Colon (tissue), 2 donors: ENCODE measurements around the gene HYAL3.

ENCODE experiments used
- FAIRE-seq: peaks from 2 replicates; lab custom pipeline; 2012; peaks lifted over from hg19 to GRCh38; lab: Jason Lieb, UNC
- donor health status: control.
- donor health status: control.

The HYAL3 gene

DNA sequence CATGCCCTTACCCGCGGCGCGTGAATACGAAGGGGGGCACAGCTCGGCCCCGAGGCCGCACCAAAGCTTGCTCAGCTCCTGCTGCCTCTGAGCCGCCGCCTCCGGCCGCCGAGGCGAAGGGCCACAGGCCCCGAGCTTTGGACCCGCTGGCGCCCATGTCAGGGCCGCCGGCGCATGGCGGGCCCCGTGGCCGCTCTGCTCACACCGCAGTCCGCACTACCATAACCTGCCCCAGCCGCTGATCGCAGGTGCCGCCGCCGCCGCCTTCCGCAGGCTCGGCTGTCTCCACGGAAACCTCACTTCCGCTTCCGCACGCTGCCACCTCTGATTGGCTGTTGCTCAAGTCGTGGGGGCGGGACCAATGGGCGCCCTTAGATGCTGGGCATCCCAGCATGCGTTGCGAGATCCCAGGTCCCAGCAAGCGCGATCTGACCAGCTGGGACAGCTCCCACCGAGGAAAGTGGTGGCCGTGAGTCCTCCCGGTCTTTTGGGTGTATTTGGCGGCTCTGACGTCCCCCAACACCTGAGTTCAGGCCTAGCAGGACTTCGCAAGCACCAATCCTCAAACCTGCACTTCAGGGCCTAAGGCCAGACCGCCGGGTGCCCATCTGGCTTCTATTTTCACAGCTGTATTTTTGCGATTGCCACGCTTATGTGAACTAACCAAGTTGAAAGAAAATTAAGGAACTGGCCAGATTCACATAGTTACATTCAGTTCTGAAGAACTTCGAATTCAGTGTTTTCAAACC, 28.9 kb upstream of the HYAL3 start, which contains the start of gene TUSC2:
Gene TUSC2 (minus strand): TSS at position 281 of the 749 bp plus-strand sequence. CDS start 124 bp downstream, at position 157.
- FAIRE-seq, result no peak

DNA sequence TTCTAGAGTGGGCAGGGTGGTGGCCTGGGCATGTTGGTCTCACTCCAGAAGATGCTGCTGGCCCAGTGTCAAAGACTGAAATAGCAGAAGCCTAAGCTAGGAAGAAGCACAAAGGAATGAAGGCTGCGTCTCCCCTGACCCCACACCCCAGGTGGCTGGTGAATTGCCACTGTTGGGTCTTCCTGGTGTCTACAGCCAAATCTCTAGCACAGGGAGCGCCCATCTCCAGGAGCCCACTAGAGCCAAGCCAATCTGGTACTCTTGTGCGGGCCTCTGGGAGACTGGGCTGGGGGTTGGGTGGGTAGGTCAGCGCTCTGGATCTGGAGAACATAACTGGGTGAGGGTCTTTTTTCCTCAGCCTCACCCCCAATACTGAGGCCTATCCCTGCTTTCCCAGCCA, 27.9 kb upstream of the HYAL3 start:
- no peak for FAIRE-seq

DNA sequence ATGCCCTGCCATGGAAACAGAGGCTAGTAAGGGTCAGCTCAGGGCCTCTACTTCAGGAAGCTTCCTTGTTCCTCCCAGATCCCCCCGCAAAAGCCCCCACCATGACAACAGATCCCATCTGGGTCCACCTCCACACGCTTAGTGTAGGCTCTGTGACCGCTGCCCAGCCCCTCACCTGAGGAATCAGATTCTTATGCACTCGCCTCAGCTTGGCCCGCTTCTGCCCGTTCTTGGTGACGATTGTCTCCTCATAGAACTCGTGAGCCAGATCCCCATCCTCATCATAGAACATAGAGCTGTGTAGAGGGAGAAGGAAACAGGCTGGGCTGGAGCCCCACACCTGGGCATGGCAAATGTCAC, 27.0 kb upstream of the HYAL3 start:
- no peak for FAIRE-seq

DNA sequence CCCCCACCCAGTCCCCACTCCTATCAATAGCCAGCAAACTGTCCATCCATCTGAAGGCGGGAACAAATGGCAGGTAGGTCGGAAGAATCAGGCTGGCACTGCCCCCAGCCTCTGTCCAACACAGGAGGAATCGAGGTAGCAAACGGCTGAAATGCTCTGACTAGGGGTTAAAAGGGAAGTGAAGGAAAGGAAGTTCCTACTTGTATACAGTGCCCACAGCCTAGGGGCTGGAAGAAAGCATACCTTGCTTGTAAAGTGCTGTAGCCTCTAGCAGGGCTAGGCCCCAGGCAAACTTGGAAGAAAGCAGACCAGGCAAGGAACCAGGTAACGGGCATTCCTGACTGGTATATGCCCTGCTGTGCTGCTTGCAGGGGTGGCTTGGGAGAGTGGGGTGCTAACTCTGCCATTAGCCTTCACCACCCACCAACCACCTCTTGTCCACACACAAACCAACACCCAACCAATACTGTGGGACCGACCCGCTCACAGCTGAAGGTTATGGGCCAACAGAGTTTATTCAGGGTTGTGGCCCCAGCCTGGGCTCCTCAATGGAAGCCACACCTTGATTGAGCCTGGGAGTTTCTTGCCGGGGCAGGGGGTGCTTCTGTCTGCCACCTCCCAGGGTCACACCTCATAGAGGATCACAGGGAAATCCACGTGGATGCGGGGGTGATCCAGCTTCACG, 26.4 kb upstream of the HYAL3 start:
- no peak for FAIRE-seq

DNA sequence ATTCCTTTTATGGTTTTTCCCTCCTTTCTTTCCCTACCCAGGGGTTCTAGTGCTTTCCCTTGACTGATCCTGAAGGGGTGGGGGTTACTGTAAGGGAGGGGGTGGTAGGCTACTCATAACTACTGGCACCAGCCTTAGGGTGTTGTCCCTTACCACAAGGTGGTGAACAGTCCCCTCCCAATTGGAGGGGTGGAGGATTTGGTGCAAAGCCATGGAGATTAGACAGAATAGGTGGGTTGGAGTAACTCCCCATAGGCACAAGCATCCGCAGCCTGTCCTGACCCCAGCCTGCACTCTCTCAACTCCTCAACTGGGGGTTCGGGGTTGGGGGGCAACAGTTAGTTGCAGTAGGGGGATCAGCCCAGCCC, 25.9 kb upstream of the HYAL3 start:
- FAIRE-seq, result no peak

DNA sequence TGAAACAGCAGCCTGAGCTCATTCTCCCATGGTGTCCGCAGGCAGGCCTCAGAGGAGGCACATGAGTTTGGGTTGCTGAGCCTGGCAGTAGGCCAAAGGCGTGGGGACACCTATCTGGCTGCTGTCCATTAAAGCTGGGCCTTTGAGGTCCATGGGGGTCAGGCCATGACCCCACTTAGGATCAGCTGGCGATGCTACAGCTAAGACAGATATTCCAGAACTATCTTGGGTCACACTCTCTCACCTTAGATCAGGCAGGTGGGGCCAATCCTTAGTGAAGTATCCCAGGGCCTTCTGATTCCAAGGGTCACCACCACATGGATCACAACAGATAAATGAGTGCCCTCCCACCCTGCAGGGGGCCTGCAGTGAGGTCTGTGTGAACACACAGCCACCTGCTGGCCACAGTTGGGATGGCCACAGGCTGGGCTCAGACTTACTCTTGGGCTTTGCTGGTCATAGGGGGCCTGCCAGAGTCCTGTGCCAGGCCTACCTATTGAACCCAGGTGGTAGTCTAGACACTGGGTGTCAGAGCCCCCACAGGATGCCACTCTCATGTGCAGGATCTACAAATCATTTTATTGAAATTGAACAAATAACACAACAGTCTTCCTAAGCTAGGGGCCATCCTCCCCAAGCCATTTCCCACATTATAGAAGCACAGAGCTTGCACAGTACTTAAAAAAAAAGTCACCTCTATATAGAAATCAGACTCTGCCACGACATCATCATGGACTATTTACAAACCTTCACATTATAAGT, 25.3 kb upstream of the HYAL3 start:
- FAIRE-seq, result no peak

DNA sequence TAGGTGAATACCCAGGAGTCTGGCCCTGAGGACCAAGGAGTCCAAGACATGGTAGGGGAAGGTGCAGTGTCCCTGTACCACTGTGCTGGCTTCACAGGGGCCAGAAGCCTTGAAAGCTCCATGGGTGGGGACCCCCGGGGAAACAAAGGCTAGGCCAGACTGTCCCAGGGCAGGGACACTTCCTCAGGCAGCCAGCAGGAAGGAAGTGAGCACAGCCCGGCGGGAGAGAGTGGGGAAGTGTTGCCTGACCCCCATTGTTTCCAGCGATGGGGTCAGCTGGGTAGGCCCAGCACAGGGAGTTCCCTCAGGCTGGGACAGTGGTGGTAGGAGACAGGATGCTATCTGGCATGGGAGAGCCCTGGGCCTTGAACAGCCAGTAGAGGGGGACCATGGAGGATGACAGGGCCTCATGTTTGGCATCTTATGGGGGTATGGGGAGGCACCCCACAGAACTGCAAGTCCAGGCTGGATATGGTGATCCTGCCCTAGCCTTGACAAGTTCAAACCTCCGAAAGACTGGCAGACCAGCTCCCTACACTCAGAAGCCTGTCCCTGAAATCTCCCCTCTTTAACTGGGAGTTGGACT, 24.5 kb upstream of the HYAL3 start:
- no peak for FAIRE-seq

DNA sequence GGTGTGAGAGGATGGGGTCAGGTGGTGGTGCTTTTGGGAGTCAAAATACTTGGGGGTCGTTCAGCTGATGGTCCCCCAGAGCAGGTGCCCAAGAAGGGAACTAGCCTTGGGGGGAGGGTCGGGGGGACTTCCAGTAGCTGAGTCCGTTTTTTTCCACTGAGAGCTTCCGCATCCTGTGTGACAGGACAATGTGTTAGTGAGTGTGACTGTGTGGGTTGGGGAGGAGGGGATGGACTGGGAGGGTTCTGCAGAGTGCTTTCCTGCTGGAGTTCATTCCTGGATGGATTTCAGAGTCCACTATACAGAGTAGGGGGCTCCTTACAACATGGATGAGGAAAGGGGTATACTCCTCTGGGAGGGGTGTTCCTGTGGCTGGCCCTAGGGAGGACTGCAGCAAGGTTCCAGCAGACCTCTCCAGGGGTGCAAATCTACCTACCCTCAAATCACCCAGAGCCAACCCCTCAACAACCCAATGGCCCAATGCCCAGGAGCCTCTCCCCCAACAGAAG, 23.9 kb upstream of the HYAL3 start:
- no peak for FAIRE-seq

DNA sequence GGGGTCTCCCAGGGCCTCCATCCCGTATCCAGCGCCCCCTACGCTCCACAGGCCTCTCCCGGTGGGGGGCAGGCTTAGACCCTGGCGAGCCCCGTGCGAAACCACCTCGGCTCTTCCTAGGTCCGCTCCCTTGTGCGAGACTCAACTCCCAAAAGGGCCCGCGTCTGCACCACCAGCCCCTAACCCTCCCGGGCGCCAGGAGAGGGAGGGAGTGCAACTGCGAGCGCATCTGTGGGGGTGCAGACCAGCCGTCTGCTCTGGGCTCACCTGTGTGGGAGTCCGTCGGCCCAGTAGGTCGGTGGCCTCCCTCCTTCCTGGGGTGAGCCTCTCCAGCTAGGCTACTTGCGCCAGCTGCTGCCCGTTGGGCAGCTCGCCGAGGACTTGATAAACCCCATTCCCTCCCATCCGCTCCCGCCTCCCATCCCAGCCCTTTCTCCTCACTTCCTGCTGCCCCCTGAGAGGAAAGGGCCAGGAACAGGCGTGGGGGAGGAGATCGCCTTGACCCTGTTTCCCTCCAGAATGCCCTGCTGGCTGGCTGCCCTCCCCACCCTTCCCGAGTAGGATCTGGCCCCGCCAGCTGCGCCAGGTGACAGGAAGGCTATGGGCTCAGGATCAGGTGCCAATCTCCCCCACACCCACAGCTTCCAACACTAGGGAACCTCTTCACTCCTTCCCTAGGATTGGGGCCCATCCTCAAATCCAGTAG, 23.3 kb upstream of the HYAL3 start, which contains the start of gene HYAL2:
Gene HYAL2 (minus strand): TSS at position 360 of the 706 bp plus-strand sequence. CDS start 2,256 bp downstream, outside the sequence.
- no peak for FAIRE-seq

DNA sequence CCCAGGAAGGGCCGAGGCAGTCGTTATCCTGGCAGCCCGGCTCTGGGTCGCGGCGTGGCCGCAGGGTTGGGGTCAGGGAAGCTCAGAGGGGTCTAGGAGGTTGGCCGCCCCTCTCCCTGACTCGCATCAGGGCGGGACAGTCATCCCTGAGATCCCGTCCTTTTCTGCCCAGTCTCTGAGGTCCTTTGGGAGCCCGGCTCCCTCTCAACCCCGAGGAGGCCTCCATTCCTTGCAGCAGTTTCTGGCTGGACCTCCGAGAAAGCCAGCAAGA, 22.8 kb upstream of the HYAL3 start:
- no peak for FAIRE-seq

DNA sequence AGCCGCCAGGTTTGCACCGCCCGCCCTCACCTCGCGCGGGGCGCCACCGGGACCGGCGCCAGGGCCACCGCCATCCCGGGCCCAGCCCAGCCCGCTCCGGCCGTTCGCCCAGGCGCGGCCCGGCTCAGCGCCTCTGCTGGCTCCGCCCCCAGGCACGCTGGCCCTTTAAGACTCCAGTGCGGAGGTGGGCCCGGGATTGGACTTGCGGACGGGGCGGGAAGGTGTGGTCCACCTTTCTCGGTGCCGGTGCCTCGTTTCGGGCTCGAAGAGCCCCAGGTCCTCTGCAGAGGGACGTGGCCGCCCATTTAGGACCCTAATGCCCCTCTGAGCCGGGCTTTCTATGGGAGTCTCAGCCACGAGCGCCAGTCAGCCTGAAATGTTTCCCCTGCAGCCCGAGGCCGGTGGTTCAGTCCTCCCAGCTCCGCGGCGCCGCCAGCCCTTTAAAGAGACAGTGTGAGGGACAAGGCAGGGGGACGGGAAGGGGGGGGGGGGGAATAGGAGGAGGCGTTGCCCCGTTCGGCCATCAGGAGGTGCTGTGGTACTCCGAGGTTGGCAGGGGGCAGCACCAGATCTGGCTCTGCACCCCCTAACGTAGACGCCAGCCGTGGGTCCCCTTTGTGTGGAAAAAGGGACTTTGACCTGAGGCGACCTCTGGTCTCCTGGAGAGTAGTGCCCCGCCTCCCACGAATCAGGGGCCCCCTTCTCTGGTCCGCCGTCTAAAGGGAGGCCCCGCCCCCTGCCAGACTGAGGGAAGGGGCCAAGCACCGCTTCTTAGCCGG, 22.3 kb upstream of the HYAL3 start:
- no peak for FAIRE-seq

DNA sequence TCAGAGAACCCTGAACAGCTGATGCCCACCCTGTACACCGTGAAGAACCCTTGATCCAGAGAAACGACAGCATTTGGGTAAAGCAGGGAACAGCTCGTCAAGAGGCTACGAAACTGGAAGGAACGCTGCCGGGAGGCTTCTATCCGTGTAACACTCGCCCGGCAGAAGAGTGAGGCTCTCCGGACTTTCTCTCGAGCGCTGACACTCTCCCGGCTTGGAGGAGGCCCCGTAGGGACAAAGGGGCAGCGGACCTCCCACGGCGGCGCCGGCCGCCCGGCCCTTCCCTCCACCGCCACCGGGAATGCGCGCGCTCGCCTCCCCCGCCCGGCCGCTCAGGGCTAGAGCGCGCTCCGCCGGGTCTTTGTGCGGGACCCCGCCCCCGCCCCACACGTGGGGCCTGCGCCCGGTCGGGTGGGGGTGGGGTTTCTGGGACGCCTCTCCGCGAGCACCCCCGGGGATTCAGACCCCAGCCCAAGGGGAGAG, 21.7 kb upstream of the HYAL3 start:
- FAIRE-seq, result no peak

DNA sequence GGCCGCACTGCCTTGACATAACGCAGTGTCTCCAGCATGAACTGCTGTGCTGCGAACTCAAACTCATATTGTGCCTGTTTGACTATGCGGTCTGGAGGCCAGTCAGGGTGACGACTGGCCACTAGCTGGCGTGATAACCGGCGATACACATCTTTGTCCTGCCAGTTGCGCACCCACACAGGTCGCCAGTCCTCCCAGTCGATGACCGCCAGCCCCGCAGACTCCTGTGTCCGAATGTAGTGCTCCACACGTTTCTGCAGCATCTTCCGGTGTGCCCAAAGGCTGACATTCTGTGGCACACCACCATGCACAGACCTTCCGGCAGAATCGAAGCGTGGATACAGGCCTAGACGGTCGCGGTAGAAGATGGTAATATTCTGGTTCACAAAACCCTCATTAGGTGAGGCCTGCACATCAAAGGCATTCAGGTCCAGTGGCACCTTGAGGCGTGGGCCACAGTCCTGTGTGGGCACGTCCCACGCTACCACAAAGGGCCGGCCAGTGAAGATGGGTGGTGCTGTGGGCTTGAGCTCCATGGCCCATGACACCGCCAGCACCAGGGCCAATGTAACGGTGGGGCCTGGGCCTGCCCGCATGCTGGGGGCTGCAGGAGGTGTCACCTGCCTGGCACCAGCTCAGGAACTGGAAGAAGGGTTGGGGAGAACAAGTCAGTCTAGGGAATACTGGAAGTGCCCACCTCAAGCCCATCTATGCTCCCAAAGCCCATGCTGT, 20.9 kb upstream of the HYAL3 start:
- FAIRE-seq, result no peak

DNA sequence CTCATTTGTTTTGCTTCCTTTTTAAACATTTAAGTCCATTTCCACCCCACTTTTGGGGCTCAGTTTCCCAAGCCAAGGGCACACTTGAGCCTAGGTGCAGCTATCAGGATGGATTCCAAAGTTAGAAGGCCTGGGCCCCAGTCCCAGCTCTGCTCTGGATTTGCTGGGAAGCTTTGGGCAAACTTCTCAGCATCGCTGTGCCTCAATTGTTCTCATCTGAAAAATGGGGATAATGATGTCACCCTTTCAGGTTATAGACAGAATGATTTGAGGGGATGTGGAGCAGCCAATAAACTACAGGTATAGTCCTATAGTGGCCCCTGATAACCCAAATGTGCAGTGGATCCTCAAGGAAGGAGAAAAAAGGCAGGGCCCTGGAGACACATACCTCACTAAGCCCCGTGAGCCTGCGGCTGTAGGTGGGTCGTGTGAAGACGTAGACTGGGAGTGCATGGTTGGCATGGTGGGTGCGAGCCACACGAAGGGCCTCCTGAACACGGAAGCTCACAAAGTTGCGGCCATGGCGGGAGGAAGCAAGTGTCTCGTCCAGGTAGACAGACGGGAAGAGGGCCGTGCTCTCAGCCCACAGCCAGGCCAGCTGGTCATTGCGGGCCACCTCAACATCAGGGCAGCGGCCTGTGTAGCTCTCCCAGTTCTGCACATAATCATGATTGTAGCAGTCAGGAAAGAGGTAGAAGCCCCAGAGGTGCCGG, 20.1 kb upstream of the HYAL3 start:
- FAIRE-seq, result no peak

DNA sequence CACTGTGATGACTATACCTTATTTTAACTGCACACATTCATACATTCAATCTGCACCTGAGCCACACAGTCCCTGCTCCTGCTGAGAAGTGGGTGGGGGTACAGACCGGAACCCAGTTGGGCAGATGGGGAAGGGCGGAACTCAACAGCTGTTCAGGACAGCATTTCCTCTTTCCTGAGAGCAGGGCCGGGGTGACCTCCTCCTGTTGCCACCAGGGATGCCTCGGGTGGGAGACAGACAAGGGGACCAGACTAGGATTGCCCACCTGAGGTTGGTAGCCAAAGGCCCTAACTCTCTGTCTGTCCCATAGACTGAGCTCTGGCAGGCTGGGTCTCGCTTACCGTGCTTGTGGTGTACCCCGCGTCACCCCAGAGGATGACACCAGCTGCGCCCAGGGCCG, 19.4 kb upstream of the HYAL3 start:
- FAIRE-seq, result no peak

DNA sequence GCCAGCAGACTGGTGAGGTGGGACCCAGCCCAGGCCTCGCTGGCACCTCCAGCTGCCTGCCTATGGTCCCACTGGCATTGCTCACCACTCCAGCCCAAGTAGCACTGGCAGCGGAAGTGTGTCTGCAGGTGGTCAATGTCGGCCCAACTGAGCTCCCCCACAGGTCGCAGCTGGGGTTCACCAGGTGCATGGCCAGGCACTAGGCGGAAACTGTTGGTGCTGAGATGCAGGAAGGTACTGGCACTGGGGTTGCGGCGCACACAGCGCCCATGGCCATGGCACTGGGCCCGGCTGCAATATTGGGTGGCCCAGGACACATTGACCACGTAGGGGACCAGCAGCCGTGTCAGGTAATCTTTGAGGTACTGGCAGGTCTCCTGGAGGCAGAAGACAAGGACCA, 19.0 kb upstream of the HYAL3 start:
- no peak for FAIRE-seq

DNA sequence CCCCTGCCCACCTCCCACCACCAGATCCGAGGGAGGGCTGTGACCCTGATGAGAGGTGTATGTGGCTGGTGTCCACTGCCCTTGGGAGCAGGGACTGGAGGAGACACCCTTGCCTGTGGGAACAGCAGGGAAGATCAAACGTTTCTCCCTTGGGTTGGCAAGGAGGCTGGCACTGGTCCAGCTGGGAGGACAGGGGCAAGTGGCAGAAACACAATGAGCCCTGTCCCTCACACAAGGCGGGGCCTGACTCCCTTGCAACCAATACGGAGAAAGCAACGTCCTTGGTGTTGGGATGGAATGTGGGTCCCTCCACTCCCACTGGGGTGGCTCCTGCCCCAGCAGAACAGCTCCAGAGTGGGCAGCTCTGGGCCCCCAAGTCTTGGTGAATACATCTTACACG, 18.1 kb upstream of the HYAL3 start:
- FAIRE-seq, result no peak

DNA sequence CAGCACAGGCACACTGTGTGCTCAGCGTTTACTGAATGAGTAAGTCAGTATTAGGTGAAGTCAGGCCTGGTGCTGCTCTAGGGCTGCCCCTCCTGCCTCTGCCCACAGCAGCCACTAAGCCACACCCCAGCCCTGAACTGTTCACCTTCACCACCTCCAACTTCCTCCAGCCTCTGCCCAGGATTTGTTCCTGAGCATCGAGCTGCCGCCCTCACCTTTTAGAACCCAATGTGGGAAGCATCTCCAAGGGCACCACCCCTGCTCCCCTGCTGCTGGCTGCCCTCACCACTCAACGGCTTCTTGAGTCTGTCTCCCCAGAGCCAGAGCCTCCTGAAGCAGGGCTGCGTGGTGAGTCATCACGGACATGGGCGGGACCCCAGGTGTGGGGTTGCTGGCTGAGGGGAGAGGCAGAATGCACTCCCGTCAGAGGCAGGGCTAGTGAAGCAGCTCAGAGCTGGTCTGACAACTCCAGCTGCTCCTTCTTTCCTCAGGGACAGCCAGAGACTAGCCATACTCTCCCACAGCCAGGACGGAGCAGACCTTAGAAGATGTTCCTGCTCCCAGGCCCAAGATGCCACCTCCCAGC, 17.5 kb upstream of the HYAL3 start:
- FAIRE-seq, result no peak

DNA sequence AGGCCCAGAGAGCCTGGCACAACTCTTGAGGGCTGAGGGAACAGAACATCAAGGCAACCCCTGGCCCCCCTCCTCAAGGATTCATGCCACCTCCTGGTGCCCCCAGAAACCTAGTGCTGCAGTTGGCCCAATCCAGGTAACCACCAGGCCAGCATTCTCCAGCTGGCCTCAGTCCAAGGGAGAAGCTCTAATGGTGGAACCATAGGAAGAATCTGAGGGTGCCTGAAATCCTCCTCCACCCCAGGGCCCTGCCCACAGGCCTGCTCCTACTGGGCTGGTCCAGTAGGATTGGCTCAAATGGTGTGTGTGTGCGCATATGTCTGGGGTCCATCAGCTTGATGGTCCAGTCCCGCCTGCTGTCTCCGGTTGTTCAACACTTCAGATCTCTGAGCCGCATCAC, 15.6 kb upstream of the HYAL3 start:
- FAIRE-seq, result no peak
